ENCODE results near the gene SPOPL. TPM values are rescaled to one million over a fixed set of nuclear protein-coding genes. Genes with fewer than 3 reads are reported as not detected.

The SPOPL gene
- total RNA-seq, 3 donors from 2014 or later (not counting 1 experiment from before 2014, with no cell fraction given), result 32.2 to 35.9 (median 33.8) TPM

- no peak overlapping the region for H3K4me3 Mint-ChIP-seq
- no peaks in the 10 kb centered on the region for H3K36me3 Mint-ChIP-seq
Measured at GRCh38 chr2:138485019-138485418, 16.6 kb upstream of the SPOPL start.

GRCh38 chr2:138486363-138487198 is 15.0 kb upstream of the SPOPL start:
- Mint-ChIP-seq H3K4me1 (no peaks in the 10 kb centered on the region), H3K4me3 (no peak overlapping the region), H3K27me3 (ENCODE audit: low read depth in 2 of 2) (no peaks in the 10 kb centered on the region), H3K9me3 (no peaks in the 10 kb centered on the region), H3K36me3 (no peaks in the 10 kb centered on the region), H3K27ac (no peak overlapping the region)
- DNase-seq (no peak), ATAC-seq (no peak)
- no peaks in the 10 kb centered on the region for H3K27me3 ChIP-seq (ENCODE audit: control insufficient read depth, insufficient read depth, low read length)
- TF ChIP-seq, protein P1, sequence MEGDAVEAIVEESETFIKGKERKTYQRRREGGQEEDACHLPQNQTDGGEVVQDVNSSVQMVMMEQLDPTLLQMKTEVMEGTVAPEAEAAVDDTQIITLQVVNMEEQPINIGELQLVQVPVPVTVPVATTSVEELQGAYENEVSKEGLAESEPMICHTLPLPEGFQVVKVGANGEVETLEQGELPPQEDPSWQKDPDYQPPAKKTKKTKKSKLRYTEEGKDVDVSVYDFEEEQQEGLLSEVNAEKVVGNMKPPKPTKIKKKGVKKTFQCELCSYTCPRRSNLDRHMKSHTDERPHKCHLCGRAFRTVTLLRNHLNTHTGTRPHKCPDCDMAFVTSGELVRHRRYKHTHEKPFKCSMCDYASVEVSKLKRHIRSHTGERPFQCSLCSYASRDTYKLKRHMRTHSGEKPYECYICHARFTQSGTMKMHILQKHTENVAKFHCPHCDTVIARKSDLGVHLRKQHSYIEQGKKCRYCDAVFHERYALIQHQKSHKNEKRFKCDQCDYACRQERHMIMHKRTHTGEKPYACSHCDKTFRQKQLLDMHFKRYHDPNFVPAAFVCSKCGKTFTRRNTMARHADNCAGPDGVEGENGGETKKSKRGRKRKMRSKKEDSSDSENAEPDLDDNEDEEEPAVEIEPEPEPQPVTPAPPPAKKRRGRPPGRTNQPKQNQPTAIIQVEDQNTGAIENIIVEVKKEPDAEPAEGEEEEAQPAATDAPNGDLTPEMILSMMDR (IDR thresholded peaks at IDR 0.05), result no peak
- no peaks in the 10 kb centered on the region for H3K36me3 ChIP-seq (ENCODE audit: control insufficient read depth, insufficient read depth, low read length)
- no peaks in the 10 kb centered on the region for H3K4me1 ChIP-seq (ENCODE audit: control insufficient read depth, insufficient read depth, low read length)
- H3K9me3 ChIP-seq (ENCODE audit: control insufficient read depth, insufficient read depth, low read length), result no peaks in the 10 kb centered on the region
- WGBS (ENCODE audit: insufficient coverage), result 83% methylated on average over 2 of the region's 2 CpGs
- intact Hi-C loops (cut with micrococcal nuclease), result no loop called here
- no peak overlapping the region for H3K27ac ChIP-seq (ENCODE audit: low read length)
- H3K4me3 ChIP-seq (ENCODE audit: low read length), result no peak overlapping the region

More at GRCh38 chr2:138485019-138485418, 16.6 kb upstream of the SPOPL start:
- H3K27ac ChIP-seq (ENCODE audit: low read length), result no peak overlapping the region
- DNase-seq (no peak), ATAC-seq (no peak)
- Mint-ChIP-seq H3K27ac (no peak overlapping the region), H3K4me1 (no peaks in the 10 kb centered on the region), H3K9me3 (no peaks in the 10 kb centered on the region), H3K27me3 (ENCODE audit: low read depth in 2 of 2) (no peaks in the 10 kb centered on the region)
- intact Hi-C loops (cut with micrococcal nuclease), result no loop called here
- no peaks in the 10 kb centered on the region for H3K36me3 ChIP-seq (ENCODE audit: control insufficient read depth, insufficient read depth, low read length)
- no peaks in the 10 kb centered on the region for H3K27me3 ChIP-seq (ENCODE audit: control insufficient read depth, insufficient read depth, low read length)
- H3K4me1 ChIP-seq (ENCODE audit: control insufficient read depth, insufficient read depth, low read length), result no peaks in the 10 kb centered on the region
- TF ChIP-seq, protein P1 (IDR thresholded peaks at IDR 0.05), result no peak
- H3K4me3 ChIP-seq (ENCODE audit: low read length), result no peak overlapping the region
- no peaks in the 10 kb centered on the region for H3K9me3 ChIP-seq (ENCODE audit: control insufficient read depth, insufficient read depth, low read length)

GRCh38 chr2:138490673-138491494 is 10.7 kb upstream of the SPOPL start:
- no peaks in the 10 kb centered on the region for H3K36me3 ChIP-seq (ENCODE audit: control insufficient read depth, insufficient read depth, low read length)
- WGBS (ENCODE audit: insufficient coverage), result 67% methylated on average over 3 of the region's 4 CpGs

More at GRCh38 chr2:138490673-138491494, 10.7 kb upstream of the SPOPL start:
- Mint-ChIP-seq H3K4me3 (no peak overlapping the region), H3K9me3 (no peaks in the 10 kb centered on the region), H3K27ac (no peak overlapping the region), H3K27me3 (ENCODE audit: low read depth in 2 of 2) (no peaks in the 10 kb centered on the region), H3K36me3 (no peaks in the 10 kb centered on the region), H3K4me1 (no peaks in the 10 kb centered on the region)
- TF ChIP-seq, protein P1 (IDR thresholded peaks at IDR 0.05), result no peak
- DNase-seq, result no peak
- no peaks in the 10 kb centered on the region for H3K9me3 ChIP-seq (ENCODE audit: control insufficient read depth, insufficient read depth, low read length)
- intact Hi-C loops (cut with micrococcal nuclease), result no loop called here
- no peak overlapping the region for H3K4me3 ChIP-seq (ENCODE audit: low read length)
- H3K27ac ChIP-seq (ENCODE audit: low read length), result no peak overlapping the region
- no peak for ATAC-seq
- H3K27me3 ChIP-seq (ENCODE audit: control insufficient read depth, insufficient read depth, low read length), result no peaks in the 10 kb centered on the region
- no peaks in the 10 kb centered on the region for H3K4me1 ChIP-seq (ENCODE audit: control insufficient read depth, insufficient read depth, low read length)
